Duodenal mucosa (tissue), 2 donors: ENCODE data around the gene CEMIP2.

ENCODE experiments used
- H3K27ac ChIP-seq: one replicate; pipeline ENCODE4 v1.7.0; 2013; ENCODE audit warnings: low read depth, low read length
- H3K27me3 ChIP-seq, 2 donors: one replicate each; pipeline ENCODE4 v1.7.0; 2013; ENCODE audit warnings: low read length in 2 of 2, control low read depth in 1 of 2; ENCODE audit not compliant: insufficient read depth in 2 of 2, control insufficient read depth in 1 of 2
- H3K36me3 ChIP-seq, 2 donors: one replicate each; pipeline ENCODE4 v1.7.0; 2013; ENCODE audit warnings: low read length in 2 of 2, control low read depth in 1 of 2; ENCODE audit not compliant: insufficient read depth in 2 of 2, control insufficient read depth in 1 of 2
- H3K4me1 ChIP-seq, 2 donors: one replicate each; pipeline ENCODE4 v1.7.0; 2013; ENCODE audit warnings: low read length in 2 of 2, control low read depth in 1 of 2; ENCODE audit not compliant: insufficient read depth in 2 of 2, control insufficient read depth in 1 of 2
- H3K4me3 ChIP-seq, 2 donors: one replicate each; pipeline ENCODE4 v1.7.0; 2013; ENCODE audit warnings: low read length in 2 of 2, low read depth in 1 of 2
- H3K9ac ChIP-seq, 2 donors: one replicate each; pipeline ENCODE4 v1.7.0; 2013; ENCODE audit warnings: low read length in 2 of 2, low read depth in 1 of 2
- H3K9me3 ChIP-seq, 2 donors: one replicate each; pipeline ENCODE4 v1.7.0; 2013; ENCODE audit warnings: low read length in 2 of 2, control low read depth in 1 of 2; ENCODE audit not compliant: control insufficient read depth in 1 of 2

Gene CEMIP2

DNA sequence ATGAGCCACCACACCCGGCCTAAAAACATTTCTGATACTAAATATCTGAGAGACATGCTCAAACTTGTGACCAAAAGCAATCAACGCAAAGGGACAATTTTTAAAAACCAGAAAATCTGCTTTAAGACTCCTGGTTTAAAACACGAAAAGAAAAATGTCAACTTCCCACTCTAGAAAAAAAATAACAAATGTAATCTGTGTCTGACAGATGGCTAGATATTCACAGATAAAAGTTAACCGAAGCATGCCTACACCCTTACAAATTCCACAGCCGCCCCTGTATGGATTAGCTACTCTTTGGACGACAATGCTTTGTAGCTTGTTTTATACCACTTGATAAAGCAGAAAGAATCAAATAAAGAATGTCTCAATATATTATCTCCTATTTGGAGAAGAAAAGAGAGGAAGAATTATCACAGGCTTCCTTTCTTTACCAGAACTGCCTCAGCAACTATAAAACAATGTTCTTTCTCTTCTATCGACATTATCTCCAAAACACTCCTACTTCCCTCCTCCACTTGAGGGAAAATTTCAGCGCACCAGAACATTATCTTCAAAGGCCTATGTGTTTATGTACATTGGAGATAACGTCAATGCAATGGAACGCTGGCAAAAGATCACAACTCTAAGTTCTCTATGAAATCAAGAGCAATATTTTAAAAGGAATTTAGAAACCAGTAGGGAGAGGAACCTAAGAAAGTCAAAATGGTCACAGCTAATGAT, 26.2 kb downstream of the CEMIP2 start:
- peaks cover 39 to 55% of the 10 kb centered on the region in 2 donors for H3K4me1 ChIP-seq
- H3K4me3 ChIP-seq = peak overlapping the region; percentile 0 to 15
- H3K9ac ChIP-seq = no peak overlapping the region
- H3K9me3 ChIP-seq = no peaks in the 10 kb centered on the region
- peaks cover 18 to 21% of the 10 kb centered on the region in 2 donors for H3K36me3 ChIP-seq
- H3K27me3 ChIP-seq = no peaks in the 10 kb centered on the region
- no peak overlapping the region for H3K27ac ChIP-seq

DNA sequence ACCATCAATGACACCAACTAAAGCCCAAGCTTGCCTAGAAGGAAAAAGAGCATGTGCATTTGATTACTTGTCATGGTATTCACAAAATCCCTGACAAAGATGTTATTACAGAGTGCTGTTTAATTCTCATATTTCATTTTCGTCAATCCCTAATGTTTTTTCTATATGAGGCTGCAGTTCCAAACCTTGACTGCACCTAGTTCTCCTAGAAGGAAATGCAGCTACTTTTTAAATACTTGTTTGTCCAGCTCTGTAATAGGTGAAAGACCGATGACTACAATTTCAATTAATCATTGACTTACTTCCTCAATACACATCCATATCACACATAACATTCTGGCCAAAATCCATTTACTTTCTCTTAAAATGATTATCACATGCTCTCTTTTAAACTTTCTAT, 28.1 kb downstream of the CEMIP2 start:
- Histone ChIP-seq H3K27ac (peak overlapping the region; percentile 36), H3K9me3 (no peaks in the 10 kb centered on the region), H3K36me3 (peaks cover 22% of the 10 kb centered on the region in 2 donors), H3K4me1 (peaks cover 39 to 54% of the 10 kb centered on the region in 2 donors), H3K4me3 (peak overlapping the region; percentile 6 to 55), H3K27me3 (no peaks in the 10 kb centered on the region), H3K9ac (peak overlapping the region in 1 of 2 donors; percentile 4)

DNA sequence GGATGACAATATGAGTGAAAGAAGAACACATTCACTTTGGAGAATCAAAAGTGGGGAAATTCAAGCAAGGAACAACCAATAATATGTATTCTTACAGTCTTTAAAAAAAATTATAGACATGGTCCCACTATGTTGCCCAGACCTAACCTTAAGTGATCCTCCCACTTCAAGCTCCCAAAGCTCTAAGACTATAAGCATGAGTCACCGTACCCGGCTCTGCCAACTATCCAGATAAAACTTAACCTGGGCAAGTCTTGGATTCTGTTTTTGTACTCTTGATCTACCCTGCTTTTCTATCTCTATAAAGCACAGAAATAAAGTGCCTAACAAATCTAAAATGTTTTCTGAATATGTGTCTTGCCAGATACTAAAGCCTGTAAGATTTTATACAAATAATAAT, 30.9 kb downstream of the CEMIP2 start:
- peaks cover 19 to 27% of the 10 kb centered on the region in 2 donors for H3K4me1 ChIP-seq
- H3K4me3 ChIP-seq = no peak overlapping the region
- H3K9me3 ChIP-seq = no peaks in the 10 kb centered on the region
- no peak overlapping the region for H3K9ac ChIP-seq
- H3K27me3 ChIP-seq = no peaks in the 10 kb centered on the region
- no peak overlapping the region for H3K27ac ChIP-seq
- peaks cover 27 to 34% of the 10 kb centered on the region in 2 donors for H3K36me3 ChIP-seq

DNA sequence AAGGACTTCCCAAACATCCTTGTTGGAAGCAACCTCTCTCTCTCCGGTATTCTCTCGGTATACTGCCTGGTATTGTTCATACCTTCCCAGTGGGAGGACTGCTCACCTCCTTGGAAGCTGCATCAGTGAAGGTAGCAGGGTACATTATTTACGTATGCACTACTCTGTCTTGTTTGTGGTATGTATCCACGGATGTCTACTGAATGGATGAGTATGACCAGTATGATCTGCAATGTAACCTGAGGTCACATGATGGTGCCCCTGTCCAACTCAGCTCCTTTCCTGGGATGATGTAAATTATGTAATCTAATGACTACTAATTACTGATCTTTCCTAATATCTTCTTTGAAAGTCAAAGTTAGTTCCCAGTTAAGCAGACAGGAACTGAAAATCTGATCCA, 32.1 kb downstream of the CEMIP2 start:
- no peak overlapping the region for H3K4me3 ChIP-seq
- peaks cover 16 to 19% of the 10 kb centered on the region in 2 donors for H3K4me1 ChIP-seq
- no peaks in the 10 kb centered on the region for H3K9me3 ChIP-seq
- H3K27me3 ChIP-seq = no peaks in the 10 kb centered on the region
- no peak overlapping the region for H3K9ac ChIP-seq
- peaks cover 27 to 44% of the 10 kb centered on the region in 2 donors for H3K36me3 ChIP-seq
- no peak overlapping the region for H3K27ac ChIP-seq

DNA sequence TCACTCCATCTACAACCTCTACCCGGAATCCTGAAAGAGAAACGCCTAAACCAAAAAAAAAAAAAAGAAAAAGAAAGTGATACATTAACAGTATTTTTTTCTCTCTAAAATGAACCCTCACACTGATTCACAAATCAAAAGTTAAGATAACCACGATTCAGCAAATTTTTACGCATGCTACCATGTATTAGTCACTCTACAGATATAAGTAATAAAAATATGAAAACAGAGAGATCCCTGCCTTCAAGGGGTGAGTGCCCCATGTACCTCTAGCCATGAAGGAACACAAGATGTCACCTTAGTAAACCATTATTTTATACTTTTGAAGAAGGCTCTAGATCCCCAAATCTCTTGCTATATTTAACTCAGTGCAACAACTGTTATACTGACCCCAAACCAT, 33.4 kb downstream of the CEMIP2 start:
- peaks cover 10% of the 10 kb centered on the region in 2 donors for H3K4me1 ChIP-seq
- H3K27me3 ChIP-seq = no peaks in the 10 kb centered on the region
- H3K4me3 ChIP-seq = no peak overlapping the region
- peaks cover 27 to 57% of the 10 kb centered on the region in 2 donors for H3K36me3 ChIP-seq
- H3K9me3 ChIP-seq = no peaks in the 10 kb centered on the region
- H3K27ac ChIP-seq = no peak overlapping the region
- H3K9ac ChIP-seq = no peak overlapping the region

DNA sequence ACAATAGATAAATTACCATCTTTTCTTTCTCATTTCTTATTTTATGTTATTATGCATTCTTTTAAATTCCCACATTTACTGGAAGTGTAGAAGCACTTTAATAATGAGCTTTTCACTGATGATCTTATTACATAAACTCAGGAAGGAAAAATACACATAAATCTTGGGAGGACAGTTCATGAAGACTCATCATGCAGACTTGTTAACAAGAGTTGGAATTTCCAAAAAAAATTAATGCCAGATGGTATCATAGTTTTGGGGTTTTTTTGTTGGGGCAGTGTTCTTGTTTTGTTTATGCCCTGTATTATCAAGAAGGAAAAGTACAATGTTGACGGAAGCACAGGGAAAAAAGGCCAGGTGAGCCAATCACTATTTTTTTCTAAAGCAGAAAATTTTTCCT, 35.1 kb downstream of the CEMIP2 start:
- Histone ChIP-seq H3K4me1 (peaks cover 0 to 3% of the 10 kb centered on the region in 2 donors), H3K27me3 (no peaks in the 10 kb centered on the region), H3K9me3 (no peaks in the 10 kb centered on the region), H3K36me3 (peaks cover 30 to 74% of the 10 kb centered on the region in 2 donors), H3K27ac (no peak overlapping the region), H3K9ac (no peak overlapping the region), H3K4me3 (no peak overlapping the region)

DNA sequence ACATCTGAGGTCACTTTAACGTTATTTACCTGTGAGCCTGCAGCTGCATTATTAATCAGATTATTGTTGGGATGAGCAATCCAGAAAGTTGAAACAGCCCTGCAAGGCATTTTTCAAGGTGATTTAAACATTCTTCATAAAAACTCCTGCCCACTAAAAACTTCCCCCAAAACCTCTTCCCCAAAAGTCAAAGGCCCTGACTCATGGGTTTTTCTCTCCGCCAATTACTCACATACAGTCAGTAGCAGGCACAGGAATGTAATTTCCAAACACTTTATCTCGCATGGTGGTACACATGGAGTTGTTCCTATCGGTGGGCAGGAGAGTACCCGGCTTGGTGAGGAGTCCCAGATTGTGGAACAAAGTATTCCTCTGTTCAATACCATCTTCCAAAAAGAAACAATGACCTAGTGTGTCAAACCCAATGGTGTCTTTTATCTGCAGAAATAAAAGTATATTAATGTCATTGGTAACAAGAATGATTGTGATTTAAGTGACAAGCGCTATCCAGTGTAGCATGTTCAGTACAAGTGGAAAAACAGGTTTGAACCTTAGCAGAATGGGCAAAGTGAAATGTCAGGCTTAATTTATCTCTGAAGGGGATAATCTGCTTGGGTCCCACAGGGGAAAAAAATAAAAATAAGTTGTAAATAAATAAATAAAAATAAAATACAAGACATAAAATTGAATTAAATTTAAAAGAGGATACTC, 38.3 kb downstream of the CEMIP2 start:
- Histone ChIP-seq H3K27me3 (no peaks in the 10 kb centered on the region), H3K27ac (no peak overlapping the region), H3K4me1 (peaks cover 0 to 5% of the 10 kb centered on the region in 2 donors), H3K9ac (no peak overlapping the region), H3K36me3 (peaks cover 31 to 83% of the 10 kb centered on the region in 2 donors), H3K9me3 (no peaks in the 10 kb centered on the region), H3K4me3 (no peak overlapping the region)

DNA sequence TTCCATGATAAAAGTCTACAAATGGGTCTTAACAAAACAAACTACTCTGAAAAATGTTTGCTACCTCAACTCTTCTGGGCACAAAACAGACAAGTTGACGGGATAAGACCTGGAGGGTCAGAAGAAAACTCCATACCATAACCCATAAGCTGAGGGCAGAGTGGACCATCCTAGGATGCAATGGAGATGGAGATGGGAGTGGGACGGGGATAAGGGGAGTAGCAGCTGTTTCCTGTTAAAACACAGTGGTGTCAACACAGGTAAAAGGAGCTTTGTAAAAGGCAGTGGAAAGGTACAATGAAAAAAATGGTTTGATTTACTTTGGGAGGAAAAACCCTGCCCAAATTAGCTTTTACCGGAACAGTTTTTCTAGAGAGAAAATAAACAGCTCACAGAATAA, 41.6 kb downstream of the CEMIP2 start:
- H3K4me1 ChIP-seq = peaks cover 0 to 5% of the 10 kb centered on the region in 2 donors
- H3K4me3 ChIP-seq = no peak overlapping the region
- peaks cover 33 to 88% of the 10 kb centered on the region in 2 donors for H3K36me3 ChIP-seq
- no peaks in the 10 kb centered on the region for H3K9me3 ChIP-seq
- no peaks in the 10 kb centered on the region for H3K27me3 ChIP-seq
- H3K9ac ChIP-seq = no peak overlapping the region
- no peak overlapping the region for H3K27ac ChIP-seq

DNA sequence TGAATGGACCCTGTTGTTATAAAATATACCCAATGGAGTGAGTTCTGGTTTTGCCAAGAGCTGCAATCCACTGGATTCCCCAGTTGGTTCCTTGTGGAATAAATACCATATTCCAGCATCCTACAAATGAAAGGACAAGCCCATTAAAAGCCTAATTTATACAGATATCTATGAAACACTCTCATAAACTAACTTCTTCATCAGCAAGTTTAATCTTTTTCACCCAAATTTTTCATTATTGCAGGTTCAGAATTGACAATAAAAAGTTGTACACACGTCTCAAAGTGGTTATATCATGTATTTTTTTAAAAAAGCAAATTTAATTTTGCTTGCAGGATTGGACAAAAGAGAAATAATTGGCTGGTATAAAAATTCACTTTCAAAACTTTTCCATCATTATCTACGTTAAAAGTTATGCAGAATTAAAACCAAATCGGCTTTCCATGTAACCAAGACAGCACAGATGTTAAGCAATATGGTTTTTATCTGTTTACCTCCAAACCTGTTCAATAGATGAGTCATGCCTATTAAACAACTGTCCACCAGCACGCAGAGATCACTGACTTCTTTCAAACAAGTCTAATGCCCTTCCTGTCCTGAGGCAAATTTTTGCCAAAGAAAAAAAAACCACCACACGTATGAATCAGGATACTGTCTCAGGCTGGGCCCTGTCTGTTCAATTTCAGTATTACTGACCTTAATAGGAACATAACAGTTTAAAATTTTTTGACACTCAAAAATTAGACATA, 42.5 kb downstream of the CEMIP2 start:
- Histone ChIP-seq H3K4me1 (peaks cover 0 to 5% of the 10 kb centered on the region in 2 donors), H3K27me3 (no peaks in the 10 kb centered on the region), H3K36me3 (peaks cover 37 to 85% of the 10 kb centered on the region in 2 donors), H3K9me3 (no peaks in the 10 kb centered on the region), H3K4me3 (no peak overlapping the region), H3K27ac (no peak overlapping the region), H3K9ac (no peak overlapping the region)

DNA sequence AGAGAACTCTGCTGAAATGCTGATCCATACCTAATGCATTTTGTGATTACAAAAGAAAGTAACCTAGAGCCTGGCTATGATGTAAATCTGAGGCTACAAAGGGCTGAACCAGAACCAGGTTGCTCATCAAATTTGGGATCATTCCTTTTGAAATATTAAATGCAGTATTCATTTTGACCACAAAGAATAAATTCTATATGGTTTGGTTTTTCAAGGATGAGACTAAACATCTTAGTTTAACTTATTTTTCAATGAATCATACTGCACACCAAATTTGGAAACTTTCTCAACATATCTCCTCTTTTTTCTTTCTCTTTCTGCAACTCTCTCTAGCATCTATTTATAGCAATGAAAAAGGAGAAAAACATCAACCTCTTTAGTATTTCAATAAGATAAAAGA, 46.5 kb downstream of the CEMIP2 start:
- peaks cover 0 to 4% of the 10 kb centered on the region in 2 donors for H3K4me1 ChIP-seq
- no peaks in the 10 kb centered on the region for H3K9me3 ChIP-seq
- no peaks in the 10 kb centered on the region for H3K27me3 ChIP-seq
- H3K27ac ChIP-seq = no peak overlapping the region
- H3K9ac ChIP-seq = no peak overlapping the region
- peaks cover 28 to 72% of the 10 kb centered on the region in 2 donors for H3K36me3 ChIP-seq
- no peak overlapping the region for H3K4me3 ChIP-seq
